DMS153 (cell line): ENCODE measurements around the gene ARMH4.

Experiments used
- DNase-seq: peaks from one replicate; lab custom pipeline; 2025; lab: John Stamatoyannopoulos, UW

Gene ARMH4

DNA sequence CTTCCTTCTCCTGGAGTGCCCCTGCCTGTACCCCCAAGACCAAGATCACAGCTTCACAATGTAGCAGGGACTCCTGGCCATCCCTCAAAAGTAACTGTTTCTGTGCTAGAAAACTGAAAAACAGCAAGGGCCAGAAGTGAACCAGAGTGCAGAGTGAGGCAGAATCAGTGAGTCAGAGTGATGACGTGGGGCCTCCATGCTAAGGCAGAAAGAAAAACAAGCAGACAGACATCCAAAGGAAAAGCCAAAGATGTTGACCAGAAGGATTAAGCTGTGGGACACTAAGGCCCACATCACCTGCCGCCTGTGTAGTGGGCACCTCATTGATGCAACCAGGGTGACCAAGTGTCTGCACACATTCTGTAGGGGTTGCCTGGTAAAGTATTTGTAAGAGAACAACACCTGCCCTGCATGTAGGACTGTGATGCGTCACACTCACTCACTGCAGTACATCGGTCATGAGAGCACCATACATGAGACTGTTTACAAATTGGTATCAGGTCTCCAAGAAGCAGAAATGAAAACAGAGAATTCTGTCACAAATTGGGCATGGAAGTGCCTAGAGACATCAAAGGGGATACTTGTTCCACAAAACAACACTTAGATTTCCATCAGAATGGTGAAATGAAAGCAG, 51.2 kb downstream of the ARMH4 start:
- DNase-seq, result no peak

DNA sequence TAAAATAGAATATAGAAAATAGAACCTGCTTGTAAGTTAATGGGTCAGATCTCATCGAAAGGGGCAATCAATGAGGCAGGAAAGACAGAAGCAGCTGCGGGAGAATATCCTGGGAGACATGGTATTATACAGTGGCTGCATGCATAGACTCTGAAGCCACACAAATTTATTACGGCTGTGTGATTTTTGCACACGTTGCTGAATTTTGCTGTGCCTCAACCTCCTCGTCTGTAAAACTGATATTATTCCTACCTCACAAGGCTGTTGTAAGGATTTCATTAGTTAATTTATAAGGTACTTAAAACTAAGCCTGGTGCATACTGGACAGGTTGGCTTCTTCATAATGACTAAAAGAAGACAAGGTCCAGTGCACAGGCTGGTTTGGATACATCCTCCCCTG, 52.3 kb downstream of the ARMH4 start:
- no peak for DNase-seq

DNA sequence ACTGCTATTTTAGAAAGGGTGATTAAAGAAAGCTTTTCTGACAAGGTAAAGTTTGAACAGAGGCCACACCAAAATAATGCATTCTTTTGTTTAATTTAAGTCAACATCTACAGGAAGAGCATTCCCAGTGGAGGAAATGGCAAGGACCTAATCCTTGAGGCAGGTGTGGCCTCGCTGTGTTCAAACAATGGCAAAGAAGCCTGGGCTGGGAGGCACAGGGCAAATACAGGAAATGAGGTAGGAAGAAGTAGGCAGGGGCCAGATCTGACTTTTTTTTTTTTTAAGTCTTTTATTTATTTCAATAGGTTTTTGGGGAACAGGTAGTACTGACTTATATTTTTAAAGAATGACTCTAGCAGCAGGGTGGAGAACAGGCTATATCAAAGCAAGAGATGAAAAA, 53.5 kb downstream of the ARMH4 start:
- peak; percentile 64 for DNase-seq

DNA sequence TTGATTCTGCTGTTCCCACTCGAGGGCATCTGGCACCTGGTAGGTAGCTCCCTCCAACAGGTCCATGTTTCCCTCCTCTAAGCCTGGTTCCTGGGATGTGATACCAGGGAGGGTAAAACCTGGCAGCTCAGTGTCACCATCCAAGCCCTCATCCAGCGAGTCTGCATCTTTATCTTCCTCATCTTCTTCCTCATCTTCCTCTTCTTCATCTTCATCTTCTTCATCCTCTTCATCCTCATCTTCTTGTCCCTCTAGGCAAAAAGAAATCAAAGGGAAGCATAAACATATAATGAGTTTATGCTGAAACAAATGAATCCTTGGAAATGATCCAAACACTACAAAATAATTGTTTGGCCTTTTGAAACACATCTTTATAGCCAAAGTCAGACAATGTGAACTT, 55.3 kb downstream of the ARMH4 start:
- no peak for DNase-seq

DNA sequence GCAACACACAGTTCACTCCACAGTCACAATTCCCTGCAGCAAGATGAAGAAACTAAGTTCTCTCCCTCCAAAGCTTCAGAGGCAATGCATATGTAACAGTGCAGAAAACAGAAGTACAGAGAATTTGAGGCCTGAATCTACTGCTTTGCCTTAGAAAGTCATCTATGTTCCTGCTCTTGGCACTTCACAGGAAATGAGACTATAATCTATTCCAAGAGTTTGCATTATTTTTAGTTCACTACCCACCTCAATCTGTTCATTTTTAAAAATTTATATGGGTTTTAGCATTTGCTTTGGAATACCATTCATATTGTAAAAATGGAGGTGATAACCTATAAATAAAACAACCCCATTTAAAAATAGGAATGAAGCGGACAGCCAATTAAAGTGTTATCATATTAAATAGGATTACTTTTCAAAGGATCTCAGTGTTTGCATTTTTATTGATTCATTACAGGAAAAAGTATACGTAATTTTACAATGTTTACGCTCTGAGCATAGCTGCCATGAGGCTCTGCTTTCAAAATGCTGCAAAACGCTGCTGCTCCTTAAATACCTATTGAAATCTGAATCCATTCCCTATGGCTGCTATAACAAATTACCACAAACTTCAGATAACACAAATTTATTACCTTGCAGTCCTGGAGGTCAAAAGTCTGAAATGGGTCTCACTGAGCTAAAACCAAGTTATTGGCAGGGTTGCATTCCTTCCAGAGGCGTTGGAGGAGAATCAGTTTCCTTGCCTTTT, 60.0 kb downstream of the ARMH4 start:
- DNase-seq, result no peak

DNA sequence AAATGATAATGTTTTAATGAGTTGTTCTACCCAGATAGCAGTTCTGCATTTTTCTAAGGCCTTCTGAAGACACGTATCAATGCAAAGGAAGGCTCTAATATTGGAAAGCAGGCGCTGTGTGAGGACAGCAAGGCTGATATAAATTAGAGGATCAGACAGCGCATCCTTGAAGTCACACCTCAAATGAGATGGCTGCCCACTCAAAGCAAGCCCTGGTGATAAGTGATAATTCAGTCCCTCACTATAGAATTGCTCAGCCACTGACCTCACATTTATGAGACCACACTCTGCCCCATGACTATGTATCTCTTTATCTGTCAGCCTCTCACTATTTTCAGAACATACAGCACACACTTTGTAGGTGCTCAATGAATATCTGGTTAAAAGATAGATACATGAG, 62.4 kb downstream of the ARMH4 start:
- no peak for DNase-seq

DNA sequence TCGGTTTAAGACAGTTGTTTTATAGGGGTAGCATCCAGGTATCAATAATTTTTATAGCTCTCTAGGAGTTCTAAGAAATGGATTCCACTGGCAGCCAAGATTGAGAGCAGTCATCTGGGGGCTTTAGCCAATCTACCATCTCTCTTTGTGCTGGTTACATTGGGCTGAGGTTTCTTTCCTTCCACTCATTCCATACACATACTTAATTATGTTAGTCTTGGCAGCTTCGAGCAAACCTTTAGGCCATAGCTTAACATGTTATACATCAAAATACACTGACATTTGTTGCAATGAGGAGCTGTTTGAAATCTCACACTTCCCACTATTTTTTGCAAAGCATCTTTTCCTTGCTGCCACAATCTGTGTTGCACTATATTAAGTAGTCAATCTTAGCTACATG, 63.1 kb downstream of the ARMH4 start:
- no peak for DNase-seq

DNA sequence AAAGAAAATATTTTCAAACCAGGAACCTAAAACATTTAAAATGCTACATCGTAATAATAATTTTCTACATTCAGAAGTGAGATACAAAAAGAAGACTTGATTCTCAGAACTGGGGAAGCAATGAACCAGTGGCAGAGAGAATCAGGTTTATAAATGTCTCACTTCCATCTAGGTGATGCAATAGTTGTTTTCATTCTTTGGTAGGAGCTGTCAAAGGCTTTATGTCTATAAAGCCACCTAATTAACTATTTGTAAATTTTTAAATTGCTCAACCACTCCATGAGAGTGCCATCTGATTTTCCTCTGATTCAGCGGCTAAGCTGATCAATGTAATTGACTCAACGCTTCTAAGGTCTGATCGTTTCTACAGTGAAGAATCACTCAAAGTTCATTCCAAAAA, 66.1 kb downstream of the ARMH4 start:
- no peak for DNase-seq

DNA sequence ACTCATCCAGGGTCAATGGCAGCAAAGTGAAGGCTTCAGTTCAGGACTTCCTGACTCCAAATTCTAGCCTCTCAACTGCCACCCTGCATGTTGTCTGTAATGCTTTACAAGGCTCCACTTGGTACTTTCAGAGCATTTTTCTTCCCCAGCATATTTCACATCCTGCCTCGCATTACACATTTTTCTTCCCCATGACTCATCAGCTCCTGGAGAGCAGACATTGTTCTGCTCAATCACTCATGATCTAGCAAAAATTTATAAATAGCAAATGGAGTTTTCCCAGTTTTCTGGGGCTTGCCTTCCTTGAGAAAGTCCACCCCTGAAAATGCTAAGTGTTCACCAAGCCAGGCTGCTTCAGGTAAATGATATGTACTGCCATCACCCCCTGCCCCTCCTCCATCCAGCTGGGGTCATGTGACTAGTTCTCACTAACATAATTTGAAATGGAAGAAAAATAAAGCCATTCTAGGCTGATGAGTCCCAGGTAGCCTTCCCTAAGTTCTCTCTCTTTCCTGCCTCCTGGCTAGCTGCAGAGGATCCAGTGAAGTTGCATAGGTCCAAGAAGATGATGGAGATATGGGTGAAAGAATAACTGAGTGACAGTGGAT, 69.4 kb downstream of the ARMH4 start:
- DNase-seq, result no peak

DNA sequence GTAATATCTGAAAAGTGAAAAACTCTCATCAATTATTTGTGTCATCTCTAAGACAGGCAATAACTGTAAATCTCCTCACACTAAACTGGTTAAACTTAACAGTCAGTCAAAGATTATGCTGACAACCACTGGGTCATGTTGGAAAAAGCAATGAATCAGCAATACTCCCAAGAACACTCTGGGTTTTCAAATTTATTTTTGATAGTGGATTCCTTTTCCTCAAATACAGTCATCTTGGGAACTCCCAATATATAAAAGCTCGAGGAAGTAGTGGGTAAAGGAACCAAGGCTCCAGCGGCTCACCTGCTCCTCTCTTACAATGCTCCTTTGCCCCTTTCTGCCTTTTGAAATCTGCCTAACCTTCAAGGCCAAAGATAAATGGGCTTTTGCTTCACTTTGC, 70.0 kb downstream of the ARMH4 start:
- DNase-seq, result no peak

DNA sequence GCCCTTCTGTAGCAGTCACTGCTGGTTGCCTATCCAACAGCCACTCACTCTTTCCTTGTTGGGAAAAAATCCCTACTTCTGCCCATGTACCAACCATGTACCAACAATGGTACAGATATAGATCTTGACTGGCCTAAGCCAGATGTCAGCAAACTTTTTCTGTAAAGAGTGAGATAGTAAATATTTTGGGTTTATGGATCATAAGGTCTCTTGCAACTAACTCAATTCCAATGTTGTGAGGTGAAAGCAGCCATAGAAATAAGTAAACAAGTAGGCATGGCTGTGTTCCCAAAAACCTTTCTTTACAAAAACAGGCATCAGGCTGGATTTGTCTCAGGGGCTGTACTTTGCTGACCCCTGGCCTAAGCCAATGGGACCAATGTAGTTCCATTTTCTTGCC, 73.5 kb downstream of the ARMH4 start:
- no peak for DNase-seq

DNA sequence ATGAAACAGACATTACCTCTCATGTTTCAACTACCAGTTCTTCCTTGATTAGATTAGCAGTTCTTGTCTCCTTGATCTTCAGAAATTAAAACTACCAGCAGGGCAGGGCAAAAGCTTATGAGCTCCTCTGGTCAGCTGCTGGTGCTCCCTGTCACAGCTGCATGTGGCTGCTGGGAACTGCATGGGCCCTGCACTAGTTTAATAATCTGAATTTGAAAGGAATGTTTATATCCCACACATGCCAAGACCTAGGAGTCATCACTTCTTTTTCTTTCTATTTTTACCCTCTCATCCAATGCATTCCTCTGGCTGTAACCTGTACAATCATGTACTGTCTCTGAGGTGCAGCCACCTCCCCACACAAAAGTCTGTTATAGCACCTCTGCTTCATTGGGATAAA, 73.9 kb downstream of the ARMH4 start:
- DNase-seq, result no peak

DNA sequence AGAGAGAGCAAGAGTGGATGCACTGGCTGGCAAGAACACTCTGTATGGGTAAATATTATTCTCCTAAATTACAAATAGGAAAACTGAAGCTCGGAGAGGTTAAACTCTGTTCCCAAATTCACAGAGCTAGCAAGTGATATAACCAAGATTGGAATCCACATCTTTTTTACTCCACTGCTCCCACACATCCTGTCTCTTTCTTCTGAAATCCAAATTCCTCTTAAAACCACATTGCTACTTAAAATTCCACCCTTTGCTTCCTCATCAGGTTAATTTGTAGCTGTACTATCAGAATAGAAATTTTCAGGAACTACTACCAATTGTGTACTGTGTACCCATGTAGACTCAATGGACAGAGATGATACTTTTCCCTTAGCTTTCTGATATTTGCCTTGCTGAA, 74.4 kb downstream of the ARMH4 start:
- DNase-seq, result no peak

DNA sequence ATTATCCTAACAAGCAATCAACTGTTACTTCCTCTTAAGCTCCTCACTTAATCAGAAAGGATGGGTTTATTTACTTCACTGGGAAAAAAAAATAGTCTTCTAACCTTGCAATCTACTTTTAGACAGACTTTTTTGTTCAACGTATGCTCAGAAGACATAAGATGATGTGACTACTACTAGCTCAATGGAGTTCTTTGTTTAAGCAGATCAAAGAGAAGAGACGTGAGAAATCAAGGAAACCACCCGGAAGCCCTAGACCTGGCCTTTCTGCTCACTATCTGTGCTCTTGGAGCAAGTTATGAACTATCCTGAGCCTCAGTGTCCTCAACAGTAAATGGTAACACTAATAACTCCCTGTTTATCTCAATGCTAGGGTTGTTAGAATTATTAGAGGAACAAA, 78.5 kb downstream of the ARMH4 start:
- no peak for DNase-seq

DNA sequence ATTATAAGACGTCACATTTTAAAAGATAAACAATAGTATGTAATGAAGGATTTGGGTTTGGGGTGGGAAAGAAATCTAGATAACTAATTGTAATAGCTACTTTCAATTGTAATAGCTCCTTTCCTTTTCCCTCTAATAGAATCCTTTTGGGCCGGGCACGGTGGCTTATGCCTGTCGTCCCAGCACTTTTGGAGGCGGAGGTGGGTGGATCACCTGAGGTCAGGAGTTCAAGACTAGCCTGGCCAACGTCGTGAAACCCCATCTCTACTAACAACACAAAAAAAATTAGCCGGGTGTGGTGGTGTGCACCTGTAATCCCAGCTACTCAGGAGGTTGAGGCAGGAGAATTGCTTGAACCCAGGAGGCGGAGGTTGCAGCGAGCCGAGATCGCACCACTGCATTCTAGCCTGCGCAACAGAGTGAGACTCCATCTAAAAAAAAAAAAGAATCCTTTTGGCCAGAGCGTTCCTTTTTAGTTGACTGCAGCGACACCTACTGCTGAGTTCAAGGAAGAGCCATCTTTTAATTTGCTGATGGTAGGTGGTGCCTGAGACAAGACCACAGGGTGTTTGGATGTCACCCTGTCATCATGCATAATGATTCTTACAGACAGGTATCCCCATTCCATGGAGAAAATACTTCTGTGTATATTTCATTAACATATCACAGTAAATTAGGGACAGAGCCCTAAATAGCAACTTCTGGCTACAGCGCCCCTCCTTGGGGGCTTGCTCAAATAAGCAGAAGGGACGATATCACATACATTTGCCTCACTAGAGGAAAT, 79.5 kb downstream of the ARMH4 start:
- peak; percentile 19 for DNase-seq

DNA sequence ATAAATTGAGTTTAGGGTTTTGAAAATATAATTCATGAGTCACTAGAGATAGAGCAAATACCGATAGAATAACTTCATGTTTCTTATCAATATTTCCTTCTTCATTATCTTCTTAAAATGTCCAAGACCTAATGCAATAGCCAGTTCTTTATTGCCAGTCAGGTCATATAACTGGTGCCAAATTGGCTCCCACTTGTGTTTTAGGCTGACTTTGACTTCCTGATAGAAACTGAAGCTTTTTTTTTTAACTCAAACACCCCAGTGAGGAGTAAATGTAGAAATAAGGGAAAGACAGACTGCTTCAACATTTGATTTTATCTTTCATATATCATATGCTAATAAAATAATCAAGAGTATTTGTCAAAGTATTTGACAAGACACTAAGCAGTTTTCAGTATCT, 80.7 kb downstream of the ARMH4 start:
- DNase-seq, result no peak

DNA sequence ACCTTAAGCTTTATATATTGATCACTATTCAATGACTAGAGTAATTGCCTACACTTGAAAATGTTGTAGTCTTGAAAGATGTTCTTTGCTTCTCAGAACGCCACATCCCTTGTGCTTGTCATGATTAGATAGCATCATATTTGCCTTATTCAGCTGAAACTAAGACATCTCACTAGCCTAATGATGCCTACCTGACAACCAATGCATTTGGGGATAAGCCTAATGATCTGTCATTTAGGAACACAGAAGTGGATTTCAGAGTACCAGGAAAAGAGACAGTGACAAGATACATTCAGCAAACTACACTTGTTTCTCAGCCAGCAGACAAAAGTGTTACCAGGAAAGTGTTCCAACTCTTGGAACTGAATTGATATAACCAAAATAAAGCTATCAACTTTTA, 83.7 kb downstream of the ARMH4 start:
- no peak for DNase-seq

DNA sequence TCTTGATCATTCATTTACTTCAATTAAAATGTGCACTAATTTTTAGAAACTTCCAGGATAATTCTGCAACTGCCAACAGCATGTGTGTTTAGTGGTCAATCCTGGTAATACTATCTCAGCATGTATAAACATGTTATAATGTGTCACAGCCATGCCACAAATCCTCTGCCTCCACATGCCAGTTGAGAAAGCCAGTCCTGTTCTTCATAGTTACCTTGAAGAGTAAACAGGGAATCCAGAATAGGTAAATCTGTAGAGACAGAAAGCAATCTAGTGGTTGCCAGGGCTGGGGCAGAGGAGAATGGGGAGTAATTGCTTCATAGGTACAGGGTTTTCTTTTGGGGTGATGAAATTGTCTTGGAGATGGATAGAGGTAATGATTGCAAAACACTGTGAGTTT, 85.9 kb downstream of the ARMH4 start:
- no peak for DNase-seq

DNA sequence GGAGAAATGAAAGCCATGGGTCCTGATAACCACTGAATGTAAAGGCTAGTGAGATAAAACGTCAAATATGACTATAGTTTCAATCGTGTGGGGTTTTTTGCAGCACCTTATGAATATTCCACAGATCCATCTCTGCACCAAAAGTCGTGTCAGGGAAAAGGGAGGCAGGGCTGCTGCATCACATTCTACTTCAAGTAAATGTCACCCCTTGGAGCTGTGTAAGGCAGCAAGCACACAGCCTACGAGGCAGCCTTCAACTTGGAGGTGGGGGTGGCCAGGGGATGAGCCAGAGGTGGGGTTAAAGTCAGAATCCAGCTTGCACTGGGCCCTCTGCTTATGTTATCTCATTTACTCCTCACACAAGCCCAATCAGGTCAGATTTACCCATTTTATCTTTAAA, 90.4 kb downstream of the ARMH4 start:
- no peak for DNase-seq

DNA sequence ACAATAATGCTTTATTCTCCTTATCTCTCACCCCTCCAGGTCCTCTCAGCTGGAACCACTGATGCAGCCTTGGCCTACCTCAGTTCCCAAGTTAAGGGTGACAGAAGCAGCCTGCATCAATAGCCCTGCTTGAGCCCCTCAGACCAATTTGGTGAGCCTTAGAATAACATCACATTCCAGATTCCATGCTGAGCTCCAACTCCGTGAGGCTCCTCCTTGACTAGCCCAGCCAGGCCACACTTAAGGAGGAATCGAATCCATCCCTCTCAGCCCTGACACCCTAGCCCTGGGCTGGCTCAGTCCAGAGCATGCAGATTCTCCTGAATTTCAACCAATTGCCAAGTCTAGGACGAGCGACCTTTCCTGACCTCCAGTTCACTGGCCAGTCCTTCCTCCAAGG, 91.1 kb downstream of the ARMH4 start:
- DNase-seq, result no peak

DNA sequence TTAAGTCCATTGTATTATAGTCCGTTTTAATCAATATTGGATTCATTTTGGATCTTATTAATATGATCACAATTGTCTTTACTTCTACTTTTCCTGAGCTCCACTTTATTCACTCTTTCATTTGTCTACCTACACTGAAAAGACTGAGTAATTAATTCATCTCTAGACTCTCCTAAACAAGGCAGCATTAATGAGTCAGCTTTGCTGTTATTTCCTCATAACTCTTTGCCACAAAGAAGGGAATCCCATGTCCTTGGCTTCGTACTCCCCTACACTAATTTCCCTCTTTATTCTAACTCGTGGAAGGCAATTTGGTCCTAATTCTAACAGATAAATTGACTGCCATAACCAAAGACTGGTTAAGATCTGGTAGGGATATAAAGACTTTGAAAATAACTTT, 91.9 kb downstream of the ARMH4 start:
- no peak for DNase-seq

DNA sequence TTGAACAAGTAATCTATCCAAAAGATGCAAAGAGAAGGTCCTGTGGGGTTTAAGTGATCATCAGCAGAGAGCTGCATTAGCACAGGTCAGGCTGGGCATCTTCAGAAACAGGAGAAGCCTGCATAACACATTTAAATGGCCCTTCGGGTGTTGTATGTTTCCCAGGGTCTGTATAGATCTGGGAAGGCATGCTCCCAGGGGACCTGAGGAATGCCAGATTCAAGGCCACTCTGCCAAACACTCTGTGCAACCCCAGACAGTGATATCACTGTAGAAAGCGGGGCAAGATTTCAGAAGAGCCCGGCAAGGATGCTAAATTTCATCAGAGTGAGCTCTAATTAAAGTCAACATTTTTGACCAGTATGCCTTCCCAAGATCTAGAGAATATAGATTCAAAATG, 92.9 kb downstream of the ARMH4 start:
- DNase-seq, result no peak

DNA sequence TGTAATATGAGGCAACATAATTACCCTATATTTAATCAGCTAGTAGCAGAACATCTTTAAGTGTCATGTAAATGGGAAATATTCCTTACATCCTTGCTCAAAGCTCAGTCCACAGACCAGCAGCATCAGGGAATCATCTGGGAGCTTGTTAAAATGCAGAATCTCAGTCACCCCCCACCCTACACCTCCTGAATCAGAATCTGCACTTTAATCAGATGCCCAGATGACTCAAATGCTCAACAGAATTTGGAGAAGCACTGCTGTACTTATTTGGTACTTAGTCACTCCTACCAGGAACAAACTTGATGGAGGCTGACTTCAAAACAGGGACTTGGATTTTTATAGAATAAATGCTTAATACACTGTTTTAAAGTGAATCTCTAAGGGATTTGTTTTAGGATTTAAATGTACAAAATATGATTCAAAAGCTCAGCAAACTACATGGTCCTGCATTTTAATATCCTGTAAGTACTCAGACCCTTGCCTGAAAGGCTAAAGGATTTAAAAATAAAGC, 96.5 kb downstream of the ARMH4 start:
- DNase-seq, result no peak
